Measurements from ENCODE around the gene WDR55. TPM values are rescaled to one million over a fixed set of nuclear protein-coding genes. Genes with fewer than 3 reads are reported as not detected.
A peak's percentile ranks its signal among the peaks of the same experiment; 100 is the strongest.

The WDR55 gene
- total and polyA plus RNA-seq, 2 of the 13 experiments (the other 11 are each of a cell fraction or from before 2014, with no cell fraction given) = 17.7 to 18.2 TPM

DNA sequence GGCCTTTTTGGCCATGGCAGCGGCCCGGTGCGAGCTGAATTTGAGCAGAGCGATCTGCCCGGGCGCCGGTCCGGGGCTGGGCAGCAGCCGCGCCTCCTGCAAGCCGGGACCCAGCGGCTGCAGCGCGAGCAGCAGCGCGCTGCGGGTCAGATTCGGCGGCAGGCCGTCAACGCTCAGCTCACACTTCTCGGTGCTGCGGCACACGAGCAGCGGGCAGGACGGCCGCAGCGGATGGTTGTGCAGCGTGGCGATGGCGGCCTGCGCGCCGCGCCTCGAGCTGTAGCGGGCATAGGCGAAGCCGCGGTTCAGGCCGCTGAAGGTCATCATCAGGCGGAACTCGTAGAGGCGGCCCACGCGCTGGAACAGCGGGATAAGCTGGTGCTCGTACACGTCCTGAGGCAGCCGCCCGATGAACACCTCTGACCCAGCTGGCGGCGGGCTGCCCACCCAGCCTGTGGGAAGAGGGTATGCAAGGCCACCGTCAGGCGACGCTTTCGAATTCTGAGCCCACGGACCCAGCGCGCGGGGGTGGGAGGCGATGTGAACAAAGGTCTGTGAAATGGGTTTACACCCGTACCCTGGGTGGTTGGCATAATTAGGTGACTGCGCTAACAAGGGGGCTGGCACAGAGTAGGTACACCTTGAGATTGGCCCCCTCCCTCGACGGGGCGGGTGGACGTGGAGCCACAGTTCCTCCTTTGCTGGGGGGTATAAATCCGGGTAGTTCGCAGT lies 7.9 kb downstream of the WDR55 start:
- H3K4me1 ChIP-seq (ENCODE audit: insufficient read depth, low read length) = no peaks in the 10 kb centered on the region
- DNase-seq (ENCODE audit: low spot score) = no peak
- no peak overlapping the region for H2AFZ ChIP-seq (ENCODE audit: low read length)
- no peak overlapping the region for H3K9ac ChIP-seq (ENCODE audit: insufficient read depth, low read depth, low read length)
- H3K27me3 ChIP-seq (ENCODE audit: control insufficient read depth in 1 of 2, insufficient read depth in 2 of 2, low read length in 2 of 2) = no peaks in the 10 kb centered on the region
- peak; percentile 10 for ATAC-seq
- 99% methylated on average over 52 of the region's 70 CpGs for WGBS (ENCODE audit: low lambda C conversion rate)
- peaks cover 34 to 63% of the 10 kb centered on the region in 2 experiments; a peak in 4 of 5 replicates for H3K36me3 ChIP-seq (replicated peaks in 1 of 2; ENCODE audit: control insufficient read depth in 1 of 2, insufficient read depth in 2 of 2, low read length in 2 of 2)
- no TSS peak for BruUV-seq (replicated peaks)
- H3K4me3 ChIP-seq (replicated peaks in 1 of 3; ENCODE audit: insufficient read depth in 1 of 3, low read depth in 2 of 3, low read length in 3 of 3) = no peak overlapping the region
- intact Hi-C loops (cut with micrococcal nuclease; ENCODE audit: unreplicated experiment) = no loop called here
- H3K4me2 ChIP-seq (ENCODE audit: low read depth, low read length) = no peak overlapping the region
- no peak overlapping the region for H3K27ac ChIP-seq (ENCODE audit: extremely low read length, insufficient read depth, low read length)
- no peaks in the 10 kb centered on the region for H3K79me2 ChIP-seq (ENCODE audit: insufficient read depth, low read length)
- H4K20me1 ChIP-seq (ENCODE audit: insufficient read depth, low read length) = no peaks in the 10 kb centered on the region
- H3K9me3 ChIP-seq (ENCODE audit: low read length) = no peaks in the 10 kb centered on the region
- FAIRE-seq = no peak
- POLR2A ChIA-PET = no interaction called here
- CTCF ChIA-PET (ENCODE audit: low intra/inter-chr PET ratio, low total read pairs) = no interaction called here
- in situ Hi-C loops (cut with HindIII; ENCODE audit: extremely low pct_ligation_motif_present, low pct_unique_long_range_greater_than_20kb) = no loop called here
- TF ChIP-seq PCBP2 (optimal IDR thresholded peaks at IDR 0.05; ENCODE audit: low read depth, low read length, poor library complexity, severe bottlenecking) (no peak), SMAD9 (CRISPR knock-in tag; IDR thresholded peaks at IDR 0.05) (no peak), ZNF879 (CRISPR knock-in tag; IDR thresholded peaks at IDR 0.05) (no peak), FIP1L1 (IDR thresholded peaks at IDR 0.05; ENCODE audit: borderline replicate concordance, insufficient read depth, low read depth, low read length) (no peak), ZNF615 (CRISPR knock-in tag; IDR thresholded peaks at IDR 0.05; ENCODE audit: borderline replicate concordance) (no peak), RBFOX2 (IDR thresholded peaks at IDR 0.05; ENCODE audit: low read depth, low read length) (peak; percentile 57), SRSF4 (IDR thresholded peaks at IDR 0.05; ENCODE audit: low read depth, low read length, poor library complexity, severe bottlenecking) (no peak), ZNF317 (CRISPR knock-in tag; IDR thresholded peaks at IDR 0.05) (no peak), CBFB (CRISPR knock-in tag; IDR thresholded peaks at IDR 0.05) (no peak), STAT5B (CRISPR knock-in tag; IDR thresholded peaks at IDR 0.05) (no peak), MEF2D (CRISPR knock-in tag; IDR thresholded peaks at IDR 0.05) (no peak), AGO1 (IDR thresholded peaks at IDR 0.05; ENCODE audit: low read depth, low read length, poor library complexity, severe bottlenecking) (peak; percentile 69), AGO2 (optimal IDR thresholded peaks at IDR 0.05; ENCODE audit: low read depth, low read length) (peak; percentile 67), ETV6 (CRISPR knock-in tag; conservative IDR thresholded peaks at IDR 0.05) (no peak)
- TF ChIP-seq, protein P1, sequence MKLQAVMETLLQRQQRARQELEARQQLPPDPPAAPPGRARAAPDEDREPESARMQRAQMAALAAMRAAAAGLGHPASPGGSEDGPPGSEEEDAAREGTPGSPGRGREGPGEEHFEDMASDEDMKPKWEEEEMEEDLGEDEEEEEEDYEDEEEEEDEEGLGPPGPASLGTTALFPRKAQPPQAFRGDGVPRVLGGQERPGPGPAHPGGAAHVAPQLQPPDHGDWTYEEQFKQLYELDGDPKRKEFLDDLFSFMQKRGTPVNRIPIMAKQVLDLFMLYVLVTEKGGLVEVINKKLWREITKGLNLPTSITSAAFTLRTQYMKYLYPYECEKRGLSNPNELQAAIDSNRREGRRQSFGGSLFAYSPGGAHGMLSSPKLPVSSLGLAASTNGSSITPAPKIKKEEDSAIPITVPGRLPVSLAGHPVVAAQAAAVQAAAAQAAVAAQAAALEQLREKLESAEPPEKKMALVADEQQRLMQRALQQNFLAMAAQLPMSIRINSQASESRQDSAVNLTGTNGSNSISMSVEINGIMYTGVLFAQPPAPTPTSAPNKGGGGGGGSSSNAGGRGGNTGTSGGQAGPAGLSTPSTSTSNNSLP (IDR thresholded peaks at IDR 0.05; ENCODE audit: low read depth, low read length) = no peak
- TF ChIP-seq, protein P2, sequence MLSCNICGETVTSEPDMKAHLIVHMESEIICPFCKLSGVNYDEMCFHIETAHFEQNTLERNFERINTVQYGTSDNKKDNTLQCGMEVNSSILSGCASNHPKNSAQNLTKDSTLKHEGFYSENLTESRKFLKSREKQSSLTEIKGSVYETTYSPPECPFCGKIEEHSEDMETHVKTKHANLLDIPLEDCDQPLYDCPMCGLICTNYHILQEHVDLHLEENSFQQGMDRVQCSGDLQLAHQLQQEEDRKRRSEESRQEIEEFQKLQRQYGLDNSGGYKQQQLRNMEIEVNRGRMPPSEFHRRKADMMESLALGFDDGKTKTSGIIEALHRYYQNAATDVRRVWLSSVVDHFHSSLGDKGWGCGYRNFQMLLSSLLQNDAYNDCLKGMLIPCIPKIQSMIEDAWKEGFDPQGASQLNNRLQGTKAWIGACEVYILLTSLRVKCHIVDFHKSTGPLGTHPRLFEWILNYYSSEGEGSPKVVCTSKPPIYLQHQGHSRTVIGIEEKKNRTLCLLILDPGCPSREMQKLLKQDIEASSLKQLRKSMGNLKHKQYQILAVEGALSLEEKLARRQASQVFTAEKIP (CRISPR knock-in tag; IDR thresholded peaks at IDR 0.05; ENCODE audit: borderline replicate concordance) = no peak
- TF ChIP-seq, protein P3, sequence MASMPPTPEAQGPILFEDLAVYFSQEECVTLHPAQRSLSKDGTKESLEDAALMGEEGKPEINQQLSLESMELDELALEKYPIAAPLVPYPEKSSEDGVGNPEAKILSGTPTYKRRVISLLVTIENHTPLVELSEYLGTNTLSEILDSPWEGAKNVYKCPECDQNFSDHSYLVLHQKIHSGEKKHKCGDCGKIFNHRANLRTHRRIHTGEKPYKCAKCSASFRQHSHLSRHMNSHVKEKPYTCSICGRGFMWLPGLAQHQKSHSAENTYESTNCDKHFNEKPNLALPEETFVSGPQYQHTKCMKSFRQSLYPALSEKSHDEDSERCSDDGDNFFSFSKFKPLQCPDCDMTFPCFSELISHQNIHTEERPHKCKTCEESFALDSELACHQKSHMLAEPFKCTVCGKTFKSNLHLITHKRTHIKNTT (CRISPR knock-in tag; IDR thresholded peaks at IDR 0.05) = no peak
- TF ChIP-seq, protein P4, sequence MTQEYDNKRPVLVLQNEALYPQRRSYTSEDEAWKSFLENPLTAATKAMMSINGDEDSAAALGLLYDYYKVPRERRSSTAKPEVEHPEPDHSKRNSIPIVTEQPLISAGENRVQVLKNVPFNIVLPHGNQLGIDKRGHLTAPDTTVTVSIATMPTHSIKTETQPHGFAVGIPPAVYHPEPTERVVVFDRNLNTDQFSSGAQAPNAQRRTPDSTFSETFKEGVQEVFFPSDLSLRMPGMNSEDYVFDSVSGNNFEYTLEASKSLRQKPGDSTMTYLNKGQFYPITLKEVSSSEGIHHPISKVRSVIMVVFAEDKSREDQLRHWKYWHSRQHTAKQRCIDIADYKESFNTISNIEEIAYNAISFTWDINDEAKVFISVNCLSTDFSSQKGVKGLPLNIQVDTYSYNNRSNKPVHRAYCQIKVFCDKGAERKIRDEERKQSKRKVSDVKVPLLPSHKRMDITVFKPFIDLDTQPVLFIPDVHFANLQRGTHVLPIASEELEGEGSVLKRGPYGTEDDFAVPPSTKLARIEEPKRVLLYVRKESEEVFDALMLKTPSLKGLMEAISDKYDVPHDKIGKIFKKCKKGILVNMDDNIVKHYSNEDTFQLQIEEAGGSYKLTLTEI (CRISPR knock-in tag; conservative IDR thresholded peaks at IDR 0.05) = no peak

Data from HepG2 (cell line).